HG02571 (cell line): ENCODE data around the gene KCNJ8.
"Not testable (repeated sequence)": the region's sequence is repeated elsewhere in the genome, so short reads cannot be mapped to it uniquely, and the experiment has no call there.

ENCODE experiments used
- ATAC-seq: cut with Tn5 transposase; IDR thresholded peaks from one replicate; pipeline ENCODE4 v1.9.1; 2021; ENCODE audit warnings: mild to moderate bottlenecking, moderate library complexity; ENCODE audit not compliant: unreplicated experiment

KCNJ8 gene

GRCh38 chr12:21774358-21775132 is at the start of gene KCNJ8:
TSS of gene KCNJ8 (minus strand) at chr12:21774706. CDS start at chr12:21773616, 1,090 bp downstream.
- no peak for ATAC-seq

DNA sequence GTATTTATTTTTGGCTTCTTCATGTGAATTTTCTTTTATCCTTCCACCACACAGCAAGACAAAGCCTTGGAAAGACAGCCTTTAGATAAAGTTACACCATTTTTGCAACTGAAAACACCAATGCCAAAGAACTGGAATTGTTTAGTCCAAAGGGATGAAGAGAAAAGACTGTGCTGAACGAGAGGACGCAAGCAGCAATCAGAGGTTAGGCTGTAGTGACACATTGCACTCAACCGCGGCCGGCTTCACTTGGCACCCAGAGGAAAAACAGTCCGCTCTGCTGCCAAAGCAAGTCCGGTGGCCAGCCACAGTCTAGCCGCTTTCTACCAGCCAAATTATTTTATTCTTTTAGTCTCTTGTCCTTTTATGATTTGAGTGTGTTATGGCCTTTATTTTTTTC is 49.1 kb upstream of the KCNJ8 start:
- ATAC-seq: no peak

- ATAC-seq: no peak
Observed at GRCh38 chr12:21819678-21820077, 45.2 kb upstream of the KCNJ8 start.

- ATAC-seq: no peak
Observed at GRCh38 chr12:21819236-21819635, 44.7 kb upstream of the KCNJ8 start.

- no peak for ATAC-seq
Observed at GRCh38 chr12:21818627-21819026, 44.1 kb upstream of the KCNJ8 start.

DNA sequence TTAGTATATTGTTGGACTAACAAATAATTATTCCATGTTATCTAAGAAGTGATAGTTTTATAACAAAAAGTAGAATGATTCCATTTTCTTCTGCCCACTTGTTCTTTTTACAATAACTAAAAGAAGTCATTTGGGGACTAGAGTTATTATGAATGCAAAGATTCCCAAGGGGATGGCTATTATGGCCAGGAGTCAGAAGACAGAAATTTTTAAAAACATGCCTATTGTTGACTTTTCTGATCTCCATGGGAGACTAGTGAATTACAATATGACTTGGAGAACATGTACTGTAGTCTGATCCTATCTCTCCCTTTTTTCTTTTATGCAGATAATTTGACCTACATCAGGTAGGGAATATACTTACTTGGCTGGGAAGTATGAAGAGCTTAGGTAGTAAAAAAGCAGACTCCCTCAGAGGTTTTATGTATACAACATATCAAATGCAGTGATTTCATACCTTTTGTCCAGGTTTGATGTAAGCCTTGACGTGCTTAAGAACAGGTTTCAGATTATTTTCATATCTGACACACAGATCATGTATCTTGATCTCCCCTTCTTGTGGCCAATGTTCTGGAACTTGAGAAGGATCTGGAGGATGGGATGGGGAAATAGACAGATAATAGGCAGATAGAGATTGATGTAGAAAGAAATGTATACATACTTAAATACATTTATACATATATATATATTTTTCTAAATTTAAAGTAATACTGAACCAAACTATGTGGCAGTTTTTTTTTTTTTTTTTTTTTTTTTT is 41.0 kb upstream of the KCNJ8 start:
- no peak for ATAC-seq

GRCh38 chr12:21814814-21815213 is 40.3 kb upstream of the KCNJ8 start:
- ATAC-seq: no peak

- no peak for ATAC-seq
Observed at GRCh38 chr12:21814327-21814726, 39.8 kb upstream of the KCNJ8 start.

GRCh38 chr12:21813751-21814150 is 39.2 kb upstream of the KCNJ8 start:
- no peak for ATAC-seq

DNA sequence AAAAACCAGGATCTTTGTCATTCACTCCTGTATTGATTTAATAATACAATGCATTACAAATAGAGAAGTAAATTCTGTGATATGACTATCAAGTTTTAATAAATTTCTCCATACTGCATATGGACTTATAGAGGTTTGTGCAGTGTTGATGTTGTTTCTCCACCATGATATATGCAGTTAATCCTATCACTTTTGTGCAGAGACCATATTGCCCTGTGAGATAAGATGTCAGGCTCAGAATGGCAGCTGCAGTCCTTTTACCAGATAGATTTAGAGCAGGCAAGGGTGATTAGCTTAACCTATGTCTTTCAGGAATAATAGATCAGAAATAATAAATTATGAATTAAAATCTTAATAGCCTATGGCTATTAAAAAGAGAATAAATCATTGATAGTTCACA is 38.6 kb upstream of the KCNJ8 start:
- ATAC-seq: no peak

DNA sequence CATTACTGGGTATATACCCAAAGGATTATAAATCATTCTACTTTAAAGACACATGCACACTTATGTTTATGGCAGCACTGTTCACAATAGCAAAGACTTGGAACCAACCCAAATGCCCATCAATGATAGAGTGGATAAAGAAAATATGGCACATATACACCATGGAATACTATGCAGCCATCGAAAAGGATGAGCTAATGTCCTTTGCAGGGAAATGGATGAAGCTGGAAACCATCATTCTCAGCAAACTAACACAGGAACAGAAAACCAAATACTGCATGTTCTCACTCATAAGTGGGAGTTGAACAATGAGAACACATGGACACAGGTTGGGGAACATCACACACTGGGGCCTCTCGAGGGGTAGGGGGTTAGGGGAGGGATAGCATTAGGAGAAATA is 37.8 kb upstream of the KCNJ8 start:
- ATAC-seq: not testable (repeated sequence)

DNA sequence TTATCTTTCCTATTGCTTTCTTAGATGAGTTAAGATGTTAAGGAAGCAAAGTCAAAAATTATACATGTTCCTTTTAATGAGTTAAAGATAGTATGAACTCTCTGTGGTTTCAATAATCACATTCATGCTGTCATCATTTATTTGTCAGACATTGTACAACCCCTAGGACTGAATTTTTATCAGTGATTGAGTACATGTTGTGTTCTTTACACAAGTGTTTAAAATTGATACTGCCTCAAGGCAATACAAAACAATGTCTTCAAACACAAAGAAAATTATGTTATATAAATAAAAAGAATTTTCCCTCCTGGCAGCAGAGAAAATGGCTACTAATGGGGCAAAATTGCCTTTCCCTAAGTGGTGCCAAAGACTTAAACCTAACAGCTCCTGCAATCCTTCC is 34.6 kb upstream of the KCNJ8 start:
- no peak for ATAC-seq

GRCh38 chr12:21806255-21806654 is 31.7 kb upstream of the KCNJ8 start:
- no peak for ATAC-seq

DNA sequence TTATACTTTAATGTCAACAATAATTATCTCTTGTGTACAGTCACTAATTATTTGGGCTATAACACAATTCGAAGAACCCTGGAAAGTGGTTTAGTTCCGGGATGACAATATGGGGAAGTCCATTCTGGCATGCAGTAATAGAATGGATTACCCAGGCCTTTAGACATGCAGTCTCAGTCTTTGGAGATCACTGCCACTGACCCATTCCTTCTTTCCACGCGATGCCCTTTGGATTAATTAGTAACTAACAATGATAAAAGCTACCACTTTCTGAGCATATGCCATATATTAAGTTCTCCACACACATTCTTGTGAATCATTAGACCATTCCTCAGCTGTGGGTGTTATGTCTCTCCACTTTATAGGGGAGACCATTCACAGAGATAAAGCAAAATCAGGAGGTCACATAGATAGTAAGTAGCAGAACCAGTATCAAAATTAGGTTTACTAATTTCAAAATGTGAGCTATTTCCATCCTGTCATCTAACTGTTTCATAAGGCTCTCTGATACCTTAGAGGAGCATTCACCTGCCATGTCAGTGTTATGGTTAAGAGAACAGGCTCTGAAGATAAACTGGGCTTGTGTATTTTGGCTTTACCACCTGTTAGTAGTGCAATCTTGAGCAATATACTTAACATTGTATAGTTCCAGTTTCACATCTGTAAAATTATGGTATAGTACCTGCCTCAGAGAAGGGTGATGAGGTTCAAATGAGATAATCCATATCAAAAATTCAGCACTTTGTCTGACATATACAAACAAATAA is 27.2 kb upstream of the KCNJ8 start:
- ATAC-seq: no peak

DNA sequence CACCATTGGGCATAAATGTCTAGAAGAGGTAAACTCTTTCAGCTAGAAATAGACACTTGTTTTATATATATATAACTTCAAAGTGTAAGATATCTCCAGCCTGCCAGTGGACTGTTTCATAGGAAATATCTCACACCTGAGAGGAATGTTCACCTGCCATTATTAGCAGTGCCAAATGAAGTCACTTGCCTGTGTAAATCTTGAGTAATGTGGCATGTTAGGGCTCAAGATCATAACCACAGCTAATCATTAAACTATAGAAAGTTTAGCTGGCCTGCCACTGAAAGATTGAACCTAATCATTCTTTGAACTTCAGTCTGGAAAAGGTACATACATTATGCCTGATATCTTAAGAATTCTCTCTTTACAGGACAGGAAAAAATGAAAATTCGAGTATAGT is 25.5 kb upstream of the KCNJ8 start:
- no peak for ATAC-seq

- ATAC-seq: no peak
Observed at GRCh38 chr12:21797539-21797938, 23.0 kb upstream of the KCNJ8 start.

- no peak for ATAC-seq
Observed at GRCh38 chr12:21795648-21796328, 21.3 kb upstream of the KCNJ8 start.

DNA sequence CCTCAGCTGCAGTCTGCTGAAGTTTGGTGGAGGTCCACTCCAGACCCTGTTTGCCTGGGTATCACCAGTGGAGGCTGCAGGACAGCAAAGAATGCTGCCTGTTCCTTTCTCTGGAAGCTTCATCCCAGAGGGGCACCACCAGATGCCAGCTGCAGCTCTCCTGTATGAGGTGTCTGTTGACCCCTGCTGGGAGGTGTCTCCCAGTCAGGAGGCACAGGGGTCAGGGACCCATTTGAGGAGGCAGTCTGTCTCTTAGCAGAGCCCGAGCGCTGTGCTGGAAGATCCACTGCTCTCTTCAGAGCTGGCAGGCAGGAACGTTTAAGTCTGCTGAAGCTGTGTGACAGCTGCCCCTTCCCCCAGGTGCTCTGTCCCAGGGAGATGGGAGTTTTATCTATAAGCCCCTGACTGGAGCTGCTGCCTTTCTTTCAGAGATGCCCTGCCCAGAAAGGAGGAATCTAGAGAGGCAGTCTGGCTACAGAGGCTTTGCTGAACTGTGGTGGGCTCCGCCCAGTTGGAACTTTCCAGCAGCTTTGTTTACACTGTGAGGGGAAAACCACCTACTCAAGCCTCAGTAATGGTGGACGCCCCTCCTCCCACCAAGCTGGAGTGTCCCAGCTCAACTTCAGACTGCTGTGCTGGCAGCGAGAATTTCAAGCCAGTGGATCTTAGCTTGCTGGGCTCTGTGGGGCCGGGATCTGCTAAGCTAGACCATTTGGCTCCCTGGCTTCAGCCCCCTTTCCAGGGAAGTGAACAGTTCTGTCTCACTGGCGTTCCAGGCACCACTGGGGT is 20.5 kb upstream of the KCNJ8 start:
- not testable (repeated sequence) for ATAC-seq

DNA sequence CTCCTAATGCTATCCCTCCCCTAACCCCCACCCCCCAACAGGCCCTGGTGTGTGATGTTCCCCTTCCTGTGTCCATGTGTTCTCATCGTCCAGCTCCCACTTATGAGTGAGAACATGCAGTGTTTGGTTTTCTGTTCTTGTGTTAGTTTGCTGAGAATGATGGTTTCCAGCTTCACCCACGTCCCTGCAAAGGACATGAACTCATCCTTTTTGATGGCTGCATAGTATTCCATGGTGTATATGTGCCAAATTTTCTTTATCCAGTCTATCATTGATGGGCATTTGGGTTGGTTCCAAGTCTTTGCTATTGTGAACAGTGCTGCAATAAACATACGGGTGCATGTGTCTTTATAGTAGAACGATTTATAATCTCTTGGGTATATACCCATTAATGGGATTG is 15.2 kb upstream of the KCNJ8 start:
- not testable (repeated sequence) for ATAC-seq
